SK-N-SH treated with all-trans-retinoic acid at 6 μM for 48 hours (cell line): ENCODE measurements around the gene METTL25.
A peak's percentile ranks its signal among the peaks of the same experiment; 100 is the strongest.

Experiments used
- ATAC-seq: fragments of 200-7000 bp; cut with Tn5 transposase; 3 replicates; pipeline ENCODE4 v1.9.1; 2020; ENCODE audit warnings: mild to moderate bottlenecking, moderate library complexity
- ARNTL ChIP-seq: fragments of 450-650 bp; formaldehyde crosslinking; IDR thresholded peaks from 2 replicates; pipeline ENCODE4 v1.5.0; 2020; ENCODE audit warnings: low read depth, mild to moderate bottlenecking, moderate library complexity, borderline replicate concordance
- BACH2 ChIP-seq: fragments of 250-450 bp; sonication (Bioruptor Pico); IDR thresholded peaks from 2 replicates; pipeline ENCODE4 v1.9.0; 2021; ENCODE audit warnings: mild to moderate bottlenecking, borderline replicate concordance
- CREB5 ChIP-seq: fragments of 250-450 bp; sonication (Bioruptor Pico); IDR thresholded peaks from 2 replicates; pipeline ENCODE4 v1.5.1; 2020; ENCODE audit warnings: low read depth, mild to moderate bottlenecking, moderate library complexity
- CSDC2 ChIP-seq: fragments of 250-450 bp; sonication (Bioruptor Pico); IDR thresholded peaks from 2 replicates; pipeline ENCODE4 v1.5.0; 2020; ENCODE audit warnings: mild to moderate bottlenecking, moderate library complexity
- ESRRG ChIP-seq: fragments of 250-450 bp; sonication (Bioruptor Pico); IDR thresholded peaks from 2 replicates; pipeline ENCODE4 v1.6.1; 2021; ENCODE audit warnings: mild to moderate bottlenecking
- GLIS3 ChIP-seq: fragments of 250-450 bp; sonication (Bioruptor Pico); IDR thresholded peaks from 2 replicates; pipeline ENCODE4 v1.5.0; 2020; ENCODE audit warnings: mild to moderate bottlenecking, moderate library complexity
- ISL1 ChIP-seq: fragments of 250-450 bp; sonication (Bioruptor Pico); IDR thresholded peaks from 2 replicates; pipeline ENCODE4 v2.1.2; 2022; ENCODE audit warnings: mild to moderate bottlenecking, moderate library complexity
- OSR1 ChIP-seq: fragments of 250-450 bp; sonication (Bioruptor Pico); IDR thresholded peaks from 2 replicates; pipeline ENCODE4 v1.8.0; 2022; ENCODE audit warnings: moderate library complexity, mild to moderate bottlenecking, inconsistent platforms
- PATZ1 ChIP-seq: fragments of 250-450 bp; sonication (Bioruptor Pico); IDR thresholded peaks from 2 replicates; pipeline ENCODE4 v1.8.0; 2020; ENCODE audit warnings: mild to moderate bottlenecking, moderate library complexity, borderline replicate concordance
- PPARA ChIP-seq: fragments of 250-450 bp; sonication (Bioruptor Pico); IDR thresholded peaks from 2 replicates; pipeline ENCODE4 v1.5.0; 2020; ENCODE audit warnings: mild to moderate bottlenecking, borderline replicate concordance
- RARB ChIP-seq: fragments of 250-450 bp; sonication (Bioruptor Pico); IDR thresholded peaks from 2 replicates; pipeline ENCODE4 v1.8.0; 2021; ENCODE audit warnings: mild to moderate bottlenecking, moderate library complexity
- SNAI2 ChIP-seq: fragments of 250-450 bp; sonication (Bioruptor Pico); IDR thresholded peaks from 2 replicates; pipeline ENCODE4 v1.5.0; 2020; ENCODE audit warnings: mild to moderate bottlenecking, moderate library complexity
- TCF4 ChIP-seq: fragments of 250-450 bp; sonication (Bioruptor Pico); IDR thresholded peaks from 2 replicates; pipeline ENCODE4 v1.8.0; 2021; ENCODE audit warnings: mild to moderate bottlenecking, moderate library complexity, borderline replicate concordance
- TOX ChIP-seq: fragments of 250-450 bp; sonication (Bioruptor Pico); IDR thresholded peaks from 2 replicates; pipeline ENCODE4 v1.8.0; 2021; ENCODE audit warnings: mild to moderate bottlenecking, moderate library complexity, borderline replicate concordance
- TSHZ2 ChIP-seq: fragments of 250-450 bp; sonication (Bioruptor Pico); IDR thresholded peaks from 2 replicates; pipeline ENCODE4 v1.5.0; 2020; ENCODE audit warnings: mild to moderate bottlenecking, moderate library complexity
- ZC3H10 ChIP-seq: fragments of 250-450 bp; sonication (Bioruptor Pico); IDR thresholded peaks from 2 replicates; pipeline ENCODE4 v1.5.1; 2021; ENCODE audit warnings: mild to moderate bottlenecking, moderate library complexity
- ZFP3 ChIP-seq: fragments of 250-450 bp; sonication (Bioruptor Pico); IDR thresholded peaks from 2 replicates; pipeline ENCODE4 v1.5.0; 2020; ENCODE audit warnings: mild to moderate bottlenecking, moderate library complexity
- ZFP30 ChIP-seq: fragments of 450-650 bp; formaldehyde crosslinking; IDR thresholded peaks from 2 replicates; pipeline ENCODE4 v1.5.0; 2022; ENCODE audit warnings: mild to moderate bottlenecking, moderate library complexity
- ZNF565 ChIP-seq: fragments of 450-650 bp; formaldehyde crosslinking; conservative IDR thresholded peaks from 2 replicates; pipeline ENCODE4 v1.5.0; 2020; ENCODE audit warnings: low read depth, mild to moderate bottlenecking, moderate library complexity
- ZNF70 ChIP-seq: fragments of 450-650 bp; formaldehyde crosslinking; IDR thresholded peaks from 2 replicates; pipeline ENCODE4 v1.5.0; 2020; ENCODE audit warnings: mild to moderate bottlenecking, moderate library complexity
- ZNF8 ChIP-seq: fragments of 450-650 bp; formaldehyde crosslinking; IDR thresholded peaks from 2 replicates; pipeline ENCODE4 v1.5.0; 2020; ENCODE audit warnings: mild to moderate bottlenecking, moderate library complexity
- TF ChIP-seq, protein P1 (sequence below): fragments of 250-450 bp; sonication (Bioruptor Pico); IDR thresholded peaks from 2 replicates; pipeline ENCODE4 v1.8.0; 2021; ENCODE audit warnings: low read depth, mild to moderate bottlenecking, moderate library complexity, borderline replicate concordance

The METTL25 gene

DNA sequence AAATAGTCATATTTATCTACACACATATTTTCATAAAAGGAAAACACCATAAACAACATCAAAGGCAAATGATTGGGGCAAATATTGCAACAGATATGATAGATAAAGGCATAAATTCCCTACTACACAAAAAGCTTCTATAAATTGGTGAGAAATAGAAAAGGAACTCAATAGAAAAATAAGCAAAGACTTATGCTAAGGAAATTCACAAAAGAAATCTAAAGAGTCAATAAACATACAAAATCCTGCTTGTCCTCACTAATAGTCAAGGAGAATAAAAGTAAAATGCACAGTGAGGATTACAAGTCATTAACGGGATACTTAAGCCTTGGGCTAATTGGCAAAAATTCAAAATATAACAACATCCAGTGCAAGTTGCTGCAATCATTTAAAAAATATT is 30.5 kb upstream of the METTL25 start:
- ATAC-seq, result no peak
- TF ChIP-seq CSDC2 (CRISPR knock-in tag) (no peak), ZC3H10 (CRISPR knock-in tag) (no peak), ZNF70 (no peak), PATZ1 (CRISPR knock-in tag) (no peak), ZFP30 (no peak), OSR1 (CRISPR knock-in tag) (no peak), TSHZ2 (no peak)
- TF ChIP-seq, protein P1, sequence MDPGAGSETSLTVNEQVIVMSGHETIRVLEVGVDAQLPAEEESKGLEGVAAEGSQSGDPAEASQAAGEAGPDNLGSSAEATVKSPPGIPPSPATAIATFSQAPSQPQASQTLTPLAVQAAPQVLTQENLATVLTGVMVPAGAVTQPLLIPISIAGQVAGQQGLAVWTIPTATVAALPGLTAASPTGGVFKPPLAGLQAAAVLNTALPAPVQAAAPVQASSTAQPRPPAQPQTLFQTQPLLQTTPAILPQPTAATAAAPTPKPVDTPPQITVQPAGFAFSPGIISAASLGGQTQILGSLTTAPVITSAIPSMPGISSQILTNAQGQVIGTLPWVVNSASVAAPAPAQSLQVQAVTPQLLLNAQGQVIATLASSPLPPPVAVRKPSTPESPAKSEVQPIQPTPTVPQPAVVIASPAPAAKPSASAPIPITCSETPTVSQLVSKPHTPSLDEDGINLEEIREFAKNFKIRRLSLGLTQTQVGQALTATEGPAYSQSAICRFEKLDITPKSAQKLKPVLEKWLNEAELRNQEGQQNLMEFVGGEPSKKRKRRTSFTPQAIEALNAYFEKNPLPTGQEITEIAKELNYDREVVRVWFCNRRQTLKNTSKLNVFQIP (CRISPR knock-in tag), result no peak

- ATAC-seq, result peak; percentile 35; the same call in 1 of the 3 replicates
- TF ChIP-seq CSDC2 (CRISPR knock-in tag) (no peak), TSHZ2 (no peak), ZFP3 (CRISPR knock-in tag) (no peak), ISL1 (CRISPR knock-in tag) (no peak), ESRRG (CRISPR knock-in tag) (no peak), ZFP30 (no peak), ARNTL (CRISPR knock-in tag) (no peak), TCF4 (CRISPR knock-in tag) (no peak), TOX (CRISPR knock-in tag) (no peak), PPARA (CRISPR knock-in tag) (no peak), ZNF70 (no peak), OSR1 (CRISPR knock-in tag) (no peak), BACH2 (CRISPR knock-in tag) (no peak), PATZ1 (CRISPR knock-in tag) (no peak), GLIS3 (CRISPR knock-in tag) (no peak)
Observed at GRCh38 chr12:82329508-82329907, 28.8 kb upstream of the METTL25 start.

DNA sequence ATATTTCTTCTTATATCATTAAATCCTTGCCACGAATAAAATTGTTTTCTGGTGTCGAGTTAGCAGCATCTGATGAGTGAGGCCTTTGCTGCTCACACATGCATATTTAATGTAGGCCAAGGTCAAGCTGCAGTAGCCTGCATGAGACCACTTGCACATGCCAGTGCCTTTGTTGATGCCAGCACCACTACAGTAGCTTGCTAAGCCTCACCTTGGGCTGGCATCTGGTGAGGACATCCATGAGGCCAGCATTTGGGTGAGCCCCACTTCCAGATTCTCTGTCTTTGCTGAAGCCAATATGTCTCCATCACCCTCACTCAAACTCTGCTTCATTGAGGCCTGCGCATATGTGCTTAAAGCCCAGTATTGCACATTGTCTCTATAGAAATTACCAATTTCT is 8.2 kb upstream of the METTL25 start:
- no peak for ATAC-seq
- no peak for TF ChIP-seq SNAI2 (CRISPR knock-in tag)
- no peak for TF ChIP-seq ZNF565 (CRISPR knock-in tag)
- TF ChIP-seq ZNF8 (CRISPR knock-in tag), result no peak
- TF ChIP-seq RARB (CRISPR knock-in tag), result no peak
- TF ChIP-seq CREB5, result no peak
- TF ChIP-seq OSR1 (CRISPR knock-in tag), result no peak
